HepG2 (cell line): ENCODE data around the gene HYAL1. TPM values are rescaled to one million over a fixed set of nuclear protein-coding genes. Genes with fewer than 3 reads are reported as not detected.
A peak's percentile ranks its signal among the peaks of the same experiment; 100 is the strongest.

Source experiments
- ATAD3A ChIP-seq: sonication (generic); formaldehyde crosslinking; IDR thresholded peaks from 2 replicates; pipeline ENCODE4 v1.4.0; 2020; ENCODE audit warnings: missing genetic modification reagents
- CC2D1A ChIP-seq: sonication (generic); formaldehyde crosslinking; IDR thresholded peaks from 2 replicates; pipeline ENCODE4 v1.8.1; 2023; ENCODE audit warnings: mild to moderate bottlenecking, missing genetic modification reagents
- CREM ChIP-seq, 2 experiments: sonication (generic) in 1 of 2; formaldehyde crosslinking in 1 of 2; IDR thresholded peaks; 2 replicates each; pipeline versions ENCODE4 v1.4.0 to v1.6.1; 2016 to 2020; ENCODE audit warnings: antibody characterized with exemption in 1 of 2, mild to moderate bottlenecking in 1 of 2, missing genetic modification reagents in 1 of 2
- DMTF1 ChIP-seq: sonication (generic); formaldehyde crosslinking; IDR thresholded peaks from 2 replicates; pipeline ENCODE4 v1.4.0; 2020; ENCODE audit warnings: mild to moderate bottlenecking, missing genetic modification reagents
- DNMT1 ChIP-seq: sonication (generic); formaldehyde crosslinking; IDR thresholded peaks from 2 replicates; pipeline ENCODE4 v1.5.1; 2020; ENCODE audit warnings: mild to moderate bottlenecking, missing genetic modification reagents
- HMGXB4 ChIP-seq, 2 experiments: sonication (generic) in 1 of 2; formaldehyde crosslinking in 1 of 2; IDR thresholded peaks; 2 replicates each; pipeline versions ENCODE4 v1.4.0 to v1.6.1; 2018 to 2020; ENCODE audit warnings: missing genetic modification reagents in 2 of 2, borderline replicate concordance in 1 of 2, low read depth in 1 of 2, mild to moderate bottlenecking in 1 of 2, missing biosample characterization in 1 of 2
- KLF9 ChIP-seq: IDR thresholded peaks from 2 replicates; pipeline ENCODE4 v1.6.1; 2016; ENCODE audit warnings: low read depth
- NFKB2 ChIP-seq: sonication (generic); formaldehyde crosslinking; IDR thresholded peaks from 2 replicates; pipeline ENCODE4 v1.4.0; 2020; ENCODE audit warnings: missing genetic modification reagents, borderline replicate concordance
- POLR2G ChIP-seq: fragments of 200-400 bp; formaldehyde crosslinking; IDR thresholded peaks from 2 replicates; pipeline ENCODE4 v1.6.1; 2018; ENCODE audit warnings: mild to moderate bottlenecking, low read depth, low read length, moderate library complexity
- SKI ChIP-seq: fragments of 450-650 bp; IDR thresholded peaks from one replicate; pipeline ENCODE4 v1.6.1; 2018; ENCODE audit warnings: mild to moderate bottlenecking; ENCODE audit not compliant: partially characterized antibody
- SP140L ChIP-seq: sonication (generic); formaldehyde crosslinking; IDR thresholded peaks from 2 replicates; pipeline ENCODE4 v1.4.0; 2020; ENCODE audit warnings: missing genetic modification reagents, borderline replicate concordance
- TCF7L2 ChIP-seq: IDR thresholded peaks from 2 replicates; pipeline ENCODE4 v1.6.1; 2011; ENCODE audit warnings: mild to moderate bottlenecking, low read depth, low read length, moderate library complexity
- TSC22D2 ChIP-seq: sonication (generic); formaldehyde crosslinking; IDR thresholded peaks from 2 replicates; pipeline ENCODE4 v1.5.1; 2020; ENCODE audit warnings: missing genetic modification reagents, mild to moderate bottlenecking, borderline replicate concordance
- ZGPAT ChIP-seq: IDR thresholded peaks from 2 replicates; pipeline ENCODE4 v1.6.1; 2016; ENCODE audit warnings: mild to moderate bottlenecking
- ZNF205 ChIP-seq: IDR thresholded peaks from 2 replicates; pipeline ENCODE4 v1.6.1; 2018; ENCODE audit warnings: missing biosample characterization, missing genetic modification reagents
- ZNF616 ChIP-seq: sonication (generic); formaldehyde crosslinking; IDR thresholded peaks from 2 replicates; pipeline ENCODE4 v1.5.0; 2020; ENCODE audit warnings: low read depth, mild to moderate bottlenecking, missing genetic modification reagents
- ZNF749 ChIP-seq: sonication (generic); formaldehyde crosslinking; IDR thresholded peaks from 2 replicates; pipeline ENCODE4 v1.8.0; 2022; ENCODE audit warnings: mild to moderate bottlenecking, missing genetic modification reagents, moderate library complexity, borderline replicate concordance
- ZNF878 ChIP-seq: sonication (generic); formaldehyde crosslinking; IDR thresholded peaks from 2 replicates; pipeline ENCODE4 v1.8.1; 2023; ENCODE audit warnings: mild to moderate bottlenecking, missing genetic modification reagents, moderate library complexity
- polyA plus RNA-seq, 8 experiments: library from polyadenylated mRNA; depleted of rRNA in 3 of 8; stranded (reverse) in 7 of 8; unstranded in 1 of 8; fragments of >200 nt; fragmentation: Illumina TruSeq in 4 of 8; extraction: Trizol in 4 of 8; gene quantifications; 2 replicates each; pipeline versions ENCODE4 v1.2.1 to v1.2.3, GENCODE V29; 2011 to 2016; ENCODE audit warnings: low read depth in 4 of 8, missing spikeins in 1 of 8, mixed read lengths in 1 of 8; ENCODE audit not compliant: insufficient read depth in 1 of 8
- total RNA-seq, 5 experiments: library from RNA; depleted of rRNA; stranded (reverse); fragments of >200 nt; fragmentation: Illumina TruSeq; extraction: Trizol; gene quantifications; 2 replicates each; pipeline ENCODE4 v1.2.3, GENCODE V29; 2016; ENCODE audit warnings: low read depth in 1 of 5

The HYAL1 gene
- total and polyA plus RNA-seq, 2 of the 13 experiments (the other 11 are each of a cell fraction or from before 2014, with no cell fraction given) = 76.5 to 193 TPM

- TF ChIP-seq KLF9 (CRISPR knock-in tag) = no peak
- 0 out of 2 replicates have a peak, but pooled peaks have one; percentile 19 for TF ChIP-seq TSC22D2 (CRISPR knock-in tag)
- TF ChIP-seq CC2D1A = no peak
- 0 out of 2 replicates have a peak, but pooled peaks have one; percentile 77 for TF ChIP-seq ZNF616 (CRISPR knock-in tag)
- 0 out of 2 replicates have a peak, but pooled peaks have one; percentile 62 for TF ChIP-seq DNMT1
- no peak for TF ChIP-seq ZNF205 (CRISPR knock-in tag)
- TF ChIP-seq POLR2G = peak; percentile 87
- no peak for TF ChIP-seq ZNF749 (CRISPR knock-in tag)
- TF ChIP-seq SP140L (CRISPR knock-in tag) = no peak
- no peak for TF ChIP-seq TCF7L2
- no peak for TF ChIP-seq ATAD3A
- TF ChIP-seq ZNF878 (CRISPR knock-in tag) = no peak
- 0 out of 2 replicates have a peak, but pooled peaks have one; percentile 39 for TF ChIP-seq DMTF1 (CRISPR knock-in tag)
- peak; percentile 79 for TF ChIP-seq SKI
- peak; percentile 86 for TF ChIP-seq ZGPAT (CRISPR knock-in tag)
- TF ChIP-seq HMGXB4 (CRISPR knock-in tag; IDR thresholded peaks at IDR 0.05; ENCODE audit: borderline replicate concordance in 1 of 2, low read depth in 1 of 2) = no peak; a peak in 2 of 4 replicates
- TF ChIP-seq NFKB2 (CRISPR knock-in tag) = 0 out of 2 replicates have a peak, but pooled peaks have one; percentile 11
- peak; percentile 100 for TF ChIP-seq CREM (IDR thresholded peaks at IDR 0.05)
- peak; percentile 65 for TF ChIP-seq CREM (CRISPR knock-in tag; IDR thresholded peaks at IDR 0.05)
Observed at GRCh38 chr3:50292159-50293078, 11.0 kb downstream of the HYAL1 start, which contains the start of gene IFRD2 (continued).
